DLD1 (cell line): ENCODE results near the gene WWC1.
"Not testable (repeated sequence)": the region's sequence is repeated elsewhere in the genome, so short reads cannot be mapped to it uniquely, and the experiment has no call there.

Source experiments
- in situ Hi-C: cut with HindIII; loops from 2 replicates; pipeline ENCODE4 v1.10.0; 2017; ENCODE audit warnings: low sequenced_read_pairs

WWC1 gene

DNA sequence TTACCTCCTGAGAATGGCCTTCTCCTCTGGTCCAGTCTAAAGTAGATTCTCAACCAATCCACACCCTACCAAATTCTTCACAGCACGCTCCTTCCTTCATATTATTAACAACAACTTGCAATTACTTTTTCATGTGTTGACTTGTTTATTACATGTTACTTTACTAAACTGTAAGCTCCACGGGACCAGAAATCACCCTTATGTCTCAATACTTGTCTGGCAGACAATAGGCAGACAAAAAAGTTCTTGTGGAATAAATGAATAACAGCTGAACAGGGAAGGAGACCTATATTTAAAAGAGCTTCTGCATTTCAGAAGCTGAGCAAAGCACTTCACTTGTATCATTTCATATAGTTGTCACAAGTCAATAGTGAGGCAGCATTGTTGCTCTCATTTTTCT, 5.7 kb upstream of the WWC1 start:
- in situ Hi-C loops, result no loop called here

DNA sequence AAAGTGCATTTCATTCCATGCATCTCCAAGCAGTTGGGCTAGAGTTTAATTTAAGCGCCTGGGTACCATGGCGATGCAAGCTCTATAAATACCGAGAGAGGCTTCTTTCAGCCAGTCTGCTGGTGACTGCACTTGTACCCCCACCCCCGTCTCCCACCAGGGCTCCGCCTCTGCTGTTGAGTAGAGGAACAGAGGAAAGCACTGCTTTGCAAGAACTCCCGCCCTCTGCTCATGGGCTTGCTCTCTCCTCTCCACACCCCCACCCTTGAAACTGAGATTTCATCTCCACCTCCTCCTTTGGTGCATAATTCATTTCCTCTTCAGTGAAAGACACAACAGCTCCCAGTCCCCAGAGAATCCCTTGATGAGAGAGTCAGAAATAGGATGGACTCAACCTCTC, 5.1 kb upstream of the WWC1 start:
- in situ Hi-C loops, result no loop called here

DNA sequence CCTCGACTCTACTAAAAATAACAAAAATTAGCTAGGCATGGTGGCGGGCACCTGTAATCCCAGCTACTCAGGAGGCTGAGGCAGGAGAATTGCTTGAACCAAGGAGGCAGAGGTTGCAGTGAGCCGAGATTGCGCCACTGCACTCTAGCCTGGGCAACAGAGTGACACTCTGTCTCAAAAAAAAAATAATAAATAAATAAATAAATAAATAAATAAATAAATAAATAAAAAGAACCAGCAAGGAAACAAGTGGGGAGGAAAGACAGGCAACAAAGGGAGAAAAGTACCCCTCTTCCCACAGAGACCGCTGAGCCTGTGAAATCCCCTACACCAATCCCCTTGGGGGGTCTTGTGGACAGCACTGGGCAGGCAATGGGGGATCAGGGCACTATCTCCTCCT, 4.6 kb upstream of the WWC1 start:
- in situ Hi-C loops, result not testable (repeated sequence)

DNA sequence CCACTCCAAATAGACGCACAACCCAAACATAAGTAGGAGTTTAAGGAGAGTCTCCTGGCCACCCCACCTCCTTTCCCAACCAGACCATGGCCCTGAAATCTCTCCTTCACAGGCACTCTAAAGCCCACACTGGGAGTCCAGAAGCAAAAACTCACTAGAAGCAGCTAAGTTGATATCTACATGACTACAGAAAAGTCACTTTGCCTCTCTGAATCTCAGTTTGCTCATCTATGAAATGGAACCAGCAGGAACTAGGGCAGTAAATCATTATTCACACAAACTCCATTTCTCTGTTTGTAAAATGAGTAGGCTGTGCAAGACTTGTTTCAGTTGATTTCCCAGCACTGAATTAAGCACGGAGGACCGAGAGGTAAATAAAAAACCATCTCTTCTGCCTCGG, 4.1 kb upstream of the WWC1 start:
- in situ Hi-C loops, result no loop called here

DNA sequence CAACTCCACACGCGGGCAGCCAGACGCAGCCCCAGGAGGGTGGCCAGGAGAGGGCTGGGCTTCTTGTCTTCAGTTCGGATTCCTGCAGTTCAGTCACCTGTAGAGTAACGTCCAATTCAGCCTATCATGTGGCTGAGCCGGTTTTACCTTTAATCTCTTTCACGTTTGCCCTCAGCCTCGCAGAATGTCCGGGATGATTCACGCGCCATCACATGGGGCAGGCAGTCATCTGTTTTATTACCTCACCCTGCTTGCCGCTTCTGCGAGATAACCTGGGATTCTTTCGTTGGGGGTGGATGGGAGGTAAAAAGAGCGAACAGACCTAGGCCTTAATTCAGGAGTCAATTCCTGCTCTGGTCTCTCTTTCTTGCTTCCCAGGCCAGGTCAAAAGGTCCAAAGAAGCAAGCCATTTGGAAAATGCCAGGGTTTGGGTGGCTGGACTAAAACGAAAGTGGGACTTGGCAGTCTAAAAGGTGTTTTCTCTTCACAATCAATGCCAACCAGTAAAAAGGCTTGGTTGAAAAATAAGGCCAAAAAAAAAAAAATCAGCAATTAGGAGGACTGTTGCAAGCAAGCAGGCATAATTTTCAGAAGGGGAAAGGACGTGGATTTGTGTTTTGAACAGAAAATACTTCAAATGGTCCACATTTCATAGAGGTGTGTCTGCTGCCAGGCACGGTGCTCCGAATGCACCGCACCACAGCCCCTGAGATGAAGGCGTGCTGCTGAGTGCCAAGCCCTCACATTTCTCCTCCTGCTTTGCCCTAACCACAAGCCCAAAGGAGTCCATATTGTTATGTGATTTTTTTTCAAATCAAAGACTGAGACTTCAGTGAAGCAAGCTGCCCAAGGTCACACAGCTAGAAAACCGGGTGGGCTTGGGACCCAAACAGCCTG, 2.8 kb upstream of the WWC1 start:
- in situ Hi-C loops, result no loop called here

DNA sequence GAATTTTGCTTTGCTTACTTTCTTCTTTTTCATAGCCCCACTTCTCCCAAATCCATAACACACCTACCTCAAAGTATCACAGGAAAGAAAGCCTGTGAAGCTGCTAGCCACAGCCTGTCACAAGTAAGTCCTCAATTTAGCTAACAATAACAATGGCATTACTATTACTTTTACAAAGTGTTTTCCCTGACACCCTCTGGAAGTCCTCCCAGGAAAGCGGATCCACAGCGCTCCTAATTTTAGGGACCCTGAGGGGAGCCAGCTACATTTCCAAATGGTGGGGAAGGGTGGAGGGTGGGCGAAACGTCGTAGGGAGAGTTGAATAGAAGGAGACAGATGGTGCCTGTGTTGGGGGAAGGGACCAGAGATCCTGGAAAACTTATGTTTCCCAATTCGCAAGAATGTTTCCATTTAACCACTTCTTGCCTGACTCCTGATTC, 523 bp upstream of the WWC1 start:
- in situ Hi-C loops, result no loop called here

DNA sequence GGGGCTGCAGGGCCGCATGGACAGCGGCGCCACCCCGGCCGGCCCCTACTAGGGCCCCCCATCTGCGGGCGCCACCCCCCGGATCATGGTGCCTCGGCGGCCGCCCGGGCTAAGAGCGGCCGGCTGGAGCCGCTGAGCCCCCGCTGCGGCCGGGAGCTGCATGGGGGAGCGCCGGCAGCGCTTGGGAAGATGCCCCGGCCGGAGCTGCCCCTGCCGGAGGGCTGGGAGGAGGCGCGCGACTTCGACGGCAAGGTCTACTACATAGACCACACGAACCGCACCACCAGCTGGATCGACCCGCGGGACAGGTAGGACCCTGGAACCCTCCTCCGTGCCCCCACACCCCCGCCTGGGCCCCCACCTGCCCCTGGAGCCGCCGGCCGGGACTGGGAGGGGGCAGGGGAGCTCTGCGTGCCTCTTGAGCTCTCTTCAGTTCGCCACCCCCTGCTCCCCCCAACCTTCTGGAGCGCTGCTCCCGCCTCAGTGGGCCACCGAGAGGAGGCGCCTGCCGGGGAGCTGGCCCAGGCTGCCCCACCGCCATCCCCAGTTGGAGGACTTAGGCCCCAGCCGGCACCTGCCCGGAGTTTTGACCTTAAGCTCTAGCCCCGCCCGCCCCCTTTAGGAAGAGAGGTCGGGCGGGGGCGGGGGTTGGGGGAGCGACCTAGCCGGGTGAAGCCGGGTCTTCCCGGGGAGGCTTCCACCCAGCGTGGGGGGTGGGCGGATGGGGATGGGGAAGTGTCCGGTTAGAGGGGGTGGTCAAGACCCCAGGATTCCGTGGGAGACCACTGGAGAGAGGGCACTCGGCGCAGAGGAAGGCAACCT, 730 bp downstream of the WWC1 start:
- in situ Hi-C loops, result no loop called here

DNA sequence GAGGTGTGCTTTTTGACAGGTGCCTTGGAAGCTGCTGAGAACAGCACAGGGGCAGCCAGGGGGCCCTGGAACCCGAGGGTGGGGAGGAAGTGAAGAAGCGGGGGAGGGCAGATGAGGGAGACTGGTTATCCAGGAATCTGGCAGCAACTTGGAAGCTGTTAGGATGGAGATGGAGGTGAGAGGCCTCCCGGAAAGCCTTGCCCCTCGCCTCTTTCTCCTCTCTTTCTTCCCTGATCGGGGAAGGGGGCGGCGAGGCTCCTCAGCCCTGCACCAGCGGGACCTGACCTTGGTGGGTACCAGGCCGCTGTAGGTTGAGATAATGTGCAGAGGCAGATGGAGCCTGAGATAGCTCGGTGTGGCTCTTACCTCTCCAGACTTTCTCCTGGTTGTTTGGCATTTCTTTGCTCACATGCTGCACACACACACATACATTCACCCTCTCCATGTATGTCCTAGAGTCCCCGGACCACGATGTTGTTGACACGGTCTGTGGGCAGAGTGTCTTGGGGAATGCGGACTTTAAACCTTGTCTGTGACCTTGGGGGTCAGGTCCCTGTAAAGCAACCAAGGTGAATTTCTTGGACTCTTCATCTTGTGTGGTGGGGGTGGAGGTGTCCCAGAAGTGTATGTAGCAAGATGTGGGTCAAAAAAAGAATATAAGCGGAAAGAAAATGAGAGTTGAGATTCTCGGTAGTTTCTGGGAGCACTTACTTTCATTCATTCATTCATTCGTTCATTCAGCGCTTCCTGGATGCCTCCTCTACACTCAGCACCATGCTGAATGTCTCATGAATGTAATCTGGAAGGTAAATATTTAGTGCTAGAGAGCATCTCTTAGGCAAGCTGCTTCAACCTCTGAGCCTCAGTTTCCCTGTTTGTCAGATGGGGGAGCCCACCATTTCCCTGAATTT, 1.6 kb downstream of the WWC1 start:
- in situ Hi-C loops, result no loop called here

DNA sequence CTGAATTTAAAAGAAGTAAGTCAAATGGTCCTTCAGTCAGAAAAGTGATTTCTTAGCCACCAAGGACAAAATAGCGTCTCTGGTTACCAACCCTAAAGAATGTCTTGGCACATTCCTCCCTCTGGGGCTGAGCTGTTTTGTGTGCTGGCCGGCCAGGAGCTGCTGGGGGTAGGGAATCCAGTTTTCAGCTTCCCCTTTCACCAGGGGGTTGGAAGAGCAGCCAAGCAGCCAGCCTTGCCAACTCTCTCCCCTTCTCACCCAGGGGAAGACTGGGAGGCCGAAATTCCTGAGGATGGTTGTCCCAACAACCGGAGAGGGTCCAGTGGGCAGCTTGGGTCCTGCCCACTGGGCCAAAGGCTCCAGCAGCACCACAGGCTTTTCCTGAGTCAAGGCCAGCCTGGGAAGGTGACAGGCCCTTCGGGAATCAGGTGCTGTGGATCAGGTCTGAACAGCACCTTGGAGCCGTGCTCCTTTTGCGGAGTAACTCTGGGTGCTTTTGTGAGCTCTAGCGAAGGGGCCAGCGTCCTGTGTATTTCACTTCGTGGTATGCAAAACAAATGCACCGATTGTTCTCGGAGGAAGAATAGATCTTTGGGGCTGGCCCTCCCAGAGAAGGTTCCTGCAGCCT, 4.2 kb downstream of the WWC1 start:
- in situ Hi-C loops, result no loop called here

DNA sequence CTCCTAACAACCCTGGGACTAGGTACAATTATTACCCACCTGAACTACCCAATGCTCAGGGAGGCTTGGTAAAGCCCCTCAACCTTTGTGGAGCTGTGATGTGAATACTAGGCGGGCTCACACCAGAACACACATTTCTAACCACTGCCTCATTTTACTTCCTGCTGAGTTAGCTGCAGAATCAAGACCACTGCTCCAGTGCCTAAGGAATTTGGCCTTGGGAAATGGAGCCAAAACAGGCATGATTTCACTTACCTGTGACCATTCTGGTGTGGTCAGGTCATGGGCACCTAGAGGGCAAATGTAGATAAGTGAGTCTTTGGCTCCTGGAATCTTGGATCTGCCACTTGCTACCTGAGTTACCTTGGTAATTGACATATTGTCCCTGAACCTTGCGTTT, 5.2 kb downstream of the WWC1 start:
- in situ Hi-C loops, result no loop called here

DNA sequence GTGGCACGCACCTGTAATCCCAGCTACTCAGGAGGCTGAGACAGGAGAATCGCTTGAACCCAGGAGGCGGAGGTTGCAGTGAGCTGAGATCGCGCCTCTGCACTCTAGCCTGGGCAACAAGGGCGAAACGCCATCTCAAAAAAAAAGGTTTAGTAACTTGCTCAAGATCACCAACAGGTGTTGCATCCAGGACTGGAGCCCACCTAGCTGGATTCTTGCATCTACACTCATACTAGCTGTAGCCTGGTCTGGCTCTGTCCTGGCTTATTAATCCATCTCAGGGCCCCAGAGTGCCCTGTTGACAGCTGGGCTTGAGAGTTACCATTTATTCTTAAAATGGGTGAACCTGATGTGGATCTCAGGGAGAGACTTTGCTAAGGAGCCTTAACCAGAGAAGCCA, 7.5 kb downstream of the WWC1 start:
- in situ Hi-C loops, result no loop called here

DNA sequence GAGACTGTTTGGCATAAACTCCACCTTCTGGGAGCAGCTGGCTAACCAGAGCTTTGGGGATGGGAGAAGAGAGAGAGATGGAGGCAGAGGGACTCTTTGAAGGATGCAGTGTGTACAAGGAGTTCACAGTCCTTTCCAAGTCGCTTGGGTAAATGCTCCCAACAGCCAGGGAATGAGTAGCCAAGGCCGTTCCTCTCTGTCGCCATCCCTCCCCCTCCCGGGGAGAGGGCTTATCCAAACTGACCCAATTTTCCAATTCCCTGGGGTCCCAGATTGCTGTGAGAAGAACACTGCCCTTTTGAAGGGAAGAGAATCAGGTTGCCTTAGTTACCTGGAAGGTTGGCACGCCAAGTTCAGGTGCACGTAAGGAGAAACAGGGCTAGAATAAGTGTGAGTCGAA, 7.9 kb downstream of the WWC1 start:
- in situ Hi-C loops, result no loop called here

DNA sequence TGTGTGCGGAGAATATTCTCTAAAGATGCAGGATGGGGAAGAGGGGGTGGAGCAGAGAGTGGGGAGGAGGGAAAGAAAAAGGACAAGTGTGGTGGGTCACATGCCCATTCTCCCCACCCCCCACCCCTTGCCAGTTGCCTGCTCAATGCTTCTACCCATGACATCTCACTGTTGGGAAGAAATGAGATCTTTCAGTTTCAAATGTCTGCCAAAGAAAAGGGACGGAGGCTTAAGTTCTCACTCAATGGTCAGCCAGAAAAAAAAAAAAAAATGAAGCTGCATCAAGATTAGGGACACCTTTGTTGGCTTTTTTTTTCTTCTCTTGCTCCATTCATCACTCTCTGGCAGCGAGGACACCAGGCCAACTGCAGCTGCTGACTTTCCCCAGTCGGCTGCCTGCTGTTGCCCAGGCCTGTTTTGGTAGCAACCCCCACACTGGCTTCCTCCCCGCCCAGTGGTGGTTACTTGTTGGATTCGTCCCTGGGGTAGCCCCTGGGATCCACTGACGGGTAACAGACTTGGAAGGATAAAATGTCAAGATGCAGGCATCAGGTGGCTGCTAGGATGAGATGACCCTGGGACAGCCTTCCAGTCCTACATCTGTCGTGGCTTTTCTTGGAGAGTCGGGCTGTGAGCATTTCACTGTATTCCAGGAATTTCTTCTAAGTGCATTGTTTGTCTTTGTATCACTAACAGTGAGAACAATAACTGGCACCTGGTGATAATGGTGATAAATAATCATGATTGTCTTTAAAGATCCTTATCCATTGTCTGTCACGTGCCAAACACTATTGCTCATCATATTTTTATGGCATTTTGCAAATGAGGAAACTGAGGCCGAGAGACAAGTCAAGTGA, 9.1 kb downstream of the WWC1 start:
- in situ Hi-C loops, result no loop called here

DNA sequence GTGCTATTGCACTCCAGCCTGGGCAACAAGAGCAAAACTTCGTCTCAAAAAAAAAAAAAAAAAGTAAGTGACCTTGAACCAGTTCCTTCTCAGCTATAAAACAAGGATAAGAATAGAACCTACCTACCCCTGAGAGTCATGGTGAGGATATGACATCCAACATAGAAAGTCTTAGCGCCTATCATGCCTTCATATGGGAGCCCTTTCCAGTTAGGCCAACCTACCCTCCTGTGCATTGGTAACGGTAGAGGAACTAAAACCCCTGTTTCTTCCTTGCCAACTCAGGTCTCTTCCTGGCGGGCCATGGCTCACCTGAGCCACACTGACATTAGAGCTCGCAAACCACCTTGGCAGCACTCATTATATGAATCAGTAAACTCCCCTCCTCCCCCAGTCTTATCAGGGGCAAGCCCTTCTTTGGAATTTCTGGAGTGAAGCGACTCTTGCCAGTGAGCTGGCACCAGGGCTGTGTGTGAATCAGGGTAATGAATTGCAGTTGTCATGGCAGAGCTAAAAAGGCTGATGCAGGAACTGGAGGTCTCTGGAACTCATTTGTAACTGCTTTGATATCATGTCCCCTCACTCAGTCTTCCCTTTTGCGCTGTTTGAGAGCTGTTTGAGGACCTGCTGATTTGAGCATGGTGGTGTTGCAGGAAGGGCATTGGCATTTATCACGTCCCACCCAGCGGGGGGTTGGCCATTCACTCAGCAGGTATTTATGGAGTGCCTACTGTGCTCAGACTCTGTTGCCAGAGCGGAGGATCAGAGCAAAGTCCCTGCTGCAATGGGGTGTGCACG, 10.3 kb downstream of the WWC1 start:
- in situ Hi-C loops, result no loop called here

DNA sequence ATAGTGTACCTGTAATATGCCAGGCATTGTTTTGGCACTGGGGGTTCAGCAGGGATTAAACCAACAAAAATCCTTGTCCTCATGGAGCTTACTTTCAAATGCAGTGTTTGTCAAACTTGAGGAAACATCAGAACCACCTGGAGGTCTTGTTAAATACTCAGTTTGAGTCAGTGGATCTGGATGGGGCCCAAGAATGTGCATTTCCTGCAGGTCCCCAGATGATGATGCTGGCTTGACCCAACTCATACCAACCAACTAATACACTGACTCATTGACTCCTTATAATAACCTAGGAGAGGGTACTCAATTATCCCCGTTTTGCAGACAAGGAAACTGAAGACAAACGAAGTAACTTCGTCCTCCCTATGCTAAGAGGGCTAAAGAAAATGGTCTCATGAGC, 11.3 kb downstream of the WWC1 start:
- in situ Hi-C loops, result no loop called here

DNA sequence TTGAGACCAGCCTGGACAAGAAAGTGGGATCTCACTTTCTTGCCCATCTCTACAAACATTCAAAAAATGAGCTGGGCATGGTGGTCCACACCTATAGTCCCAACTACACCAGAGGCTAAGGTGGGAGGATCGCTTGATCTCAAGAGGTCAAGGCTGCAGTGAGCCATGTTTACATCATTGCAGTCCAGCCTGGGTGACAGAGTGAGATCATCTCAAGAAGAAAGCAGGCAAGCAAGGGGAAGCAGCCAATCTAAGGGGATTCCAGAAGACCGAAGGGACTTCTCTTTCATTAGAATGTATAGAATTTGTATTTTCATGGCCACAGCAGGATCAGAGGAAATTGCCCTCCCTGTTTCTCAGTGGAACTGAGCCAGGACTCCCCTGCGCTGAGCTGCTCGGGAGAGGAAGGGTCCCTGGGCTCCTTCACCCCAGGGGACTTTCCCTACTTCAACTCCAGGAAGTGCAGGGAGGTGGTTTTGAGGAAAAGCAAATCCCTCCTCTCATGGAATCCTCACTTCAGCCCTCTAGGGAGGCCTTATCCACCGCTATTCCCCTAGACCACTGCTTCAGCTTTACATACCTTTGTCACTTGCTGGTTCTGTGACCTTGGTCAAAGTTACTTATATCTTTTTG, 12.1 kb downstream of the WWC1 start:
- in situ Hi-C loops, result no loop called here

DNA sequence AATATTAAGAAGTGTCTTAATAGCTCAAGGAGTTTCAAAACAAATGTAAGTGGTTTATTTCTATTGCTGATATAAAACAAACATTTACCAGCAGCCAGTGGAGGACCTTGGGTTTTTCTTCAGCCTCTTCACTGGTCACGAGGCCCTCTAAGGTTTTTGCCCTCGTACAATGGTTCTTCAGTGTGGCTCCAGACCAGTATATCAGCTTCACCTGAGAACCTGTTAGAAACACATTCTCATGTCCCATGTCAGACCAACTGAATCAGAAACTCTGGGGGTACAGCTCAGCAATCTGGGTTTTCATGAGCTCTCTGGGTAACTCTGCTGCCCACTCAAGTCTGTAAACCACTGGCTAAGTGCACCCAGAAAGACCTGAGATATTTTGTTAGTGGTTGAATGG, 12.9 kb downstream of the WWC1 start:
- in situ Hi-C loops, result no loop called here

DNA sequence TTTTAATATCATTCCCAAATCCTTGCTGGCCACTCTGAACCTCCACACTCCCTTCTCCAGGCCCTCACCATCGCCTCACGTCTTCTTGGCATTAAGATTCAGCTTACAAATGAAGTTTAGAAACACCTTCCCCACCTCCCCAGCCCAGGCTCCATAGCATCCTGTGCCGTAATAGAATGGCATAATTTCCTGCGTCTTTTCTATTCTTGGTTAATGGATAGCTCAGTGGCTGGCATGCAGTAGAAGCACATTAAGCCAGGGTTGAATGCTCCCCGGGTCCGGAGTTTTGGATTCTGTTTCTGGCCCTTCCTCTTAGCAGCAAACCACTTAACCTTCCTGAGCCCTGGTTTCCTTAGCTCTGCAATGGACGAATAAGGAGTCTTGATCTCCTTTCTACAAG, 13.8 kb downstream of the WWC1 start:
- in situ Hi-C loops, result no loop called here
